SK-N-SH (cell line): ENCODE measurements around the gene CUX1. TPM values are rescaled to one million over a fixed set of nuclear protein-coding genes. Genes with fewer than 3 reads are reported as not detected.

ENCODE experiments used
- CTCF ChIA-PET: fragments of 300-600, 350-600 bp; formaldehyde crosslinking; extraction: SDS; loops from one replicate; lab custom pipeline; 2021; lab: Yijun Ruan, JAX
- POLR2A ChIA-PET: fragments of 350-600 bp; sonication (Branson Sonifier 250); formaldehyde crosslinking; extraction: SDS; loops from one replicate; lab custom pipeline; 2020; ENCODE audit warnings: antibody characterized with exemption, inconsistent platforms; lab: Yijun Ruan, JAX
- DNase-seq: peaks from one replicate; pipeline ENCODE4 v3.0.0; 2012
- H2AFZ ChIP-seq: fragments of 200-600 bp; sonication (generic); 2 replicates; pipeline ENCODE4 v1.8.1; 2016; ENCODE audit warnings: antibody characterized with exemption, mild to moderate bottlenecking, low read depth
- H3F3A ChIP-seq: fragments of 200-600 bp; sonication (generic); replicated peaks from 2 replicates; pipeline ENCODE3; 2016; ENCODE audit warnings: antibody characterized with exemption, mild to moderate bottlenecking; ENCODE audit not compliant: insufficient read depth
- H3K27ac ChIP-seq, 2 experiments: fragments of 200-500 bp in 1 of 2; fragments of 200-600 bp in 1 of 2; sonication (Bioruptor generic) in 1 of 2; sonication (generic), shearing (Covaris generic) in 1 of 2; 2 replicates each; pipeline versions ENCODE4 v1.5.1 to v1.6.1; 2014 to 2016; ENCODE audit warnings: low read depth in 2 of 2, inconsistent platforms in 1 of 2, low read length in 1 of 2, mild to moderate bottlenecking in 1 of 2, mixed read lengths in 1 of 2
- H3K27me3 ChIP-seq: fragments of 200-600 bp; sonication (generic), shearing (Covaris generic); 2 replicates; pipeline ENCODE4 v1.6.1; 2016; ENCODE audit warnings: mixed run types; ENCODE audit not compliant: insufficient read depth
- H3K36me3 ChIP-seq, 2 experiments: fragments of 200-500 bp in 1 of 2; fragments of 200-600 bp in 1 of 2; sonication (Bioruptor generic) in 1 of 2; sonication (generic) in 1 of 2; replicated peaks in 1 of 2; 2 replicates each; pipeline versions ENCODE3 to v1.5.1; 2014 to 2016; ENCODE audit warnings: low read length in 1 of 2, mild to moderate bottlenecking in 1 of 2; ENCODE audit not compliant: insufficient read depth in 2 of 2, control insufficient read depth in 1 of 2
- H3K4me1 ChIP-seq, 2 experiments: fragments of 200-500 bp in 1 of 2; fragments of 200-600 bp in 1 of 2; sonication (Bioruptor generic) in 1 of 2; sonication (generic), shearing (Covaris generic) in 1 of 2; 2 replicates each; pipeline versions ENCODE4 v1.5.1 to v1.6.1; 2014 to 2016; ENCODE audit warnings: low read depth in 1 of 2, low read length in 1 of 2, mixed run types in 1 of 2; ENCODE audit not compliant: insufficient read depth in 2 of 2, control insufficient read depth in 1 of 2
- H3K4me2 ChIP-seq: fragments of 200-600 bp; sonication (generic), shearing (Covaris generic); 2 replicates; pipeline ENCODE4 v1.6.1; 2017; ENCODE audit warnings: mixed run types
- H3K4me3 ChIP-seq, 2 experiments: fragments of 200-500 bp in 1 of 2; fragments of 200-600 bp in 1 of 2; sonication (Bioruptor generic) in 1 of 2; sonication (generic), shearing (Covaris generic) in 1 of 2; 2 replicates each; pipeline versions ENCODE4 v1.5.1 to v1.8.1; 2014 to 2016; ENCODE audit warnings: low read depth in 2 of 2, inconsistent platforms in 1 of 2, low read length in 1 of 2, mild to moderate bottlenecking in 1 of 2, mixed read lengths in 1 of 2, moderate library complexity in 1 of 2
- H3K79me2 ChIP-seq: fragments of 200-600 bp; sonication (generic); 2 replicates; pipeline ENCODE4 v1.8.1; 2017; ENCODE audit warnings: mild to moderate bottlenecking; ENCODE audit not compliant: insufficient read depth
- H3K9ac ChIP-seq: fragments of 200-600 bp; sonication (generic); 2 replicates; pipeline ENCODE4 v1.6.1; 2017; ENCODE audit warnings: mixed run types
- H3K9me2 ChIP-seq: fragments of 200-600 bp; sonication (generic); 2 replicates; pipeline ENCODE4 v1.6.1; 2017; ENCODE audit warnings: mixed run types
- H3K9me3 ChIP-seq: fragments of 200-600 bp; sonication (generic); 2 replicates; pipeline ENCODE4 v1.6.1; 2017; ENCODE audit warnings: mixed run types, mild to moderate bottlenecking, moderate library complexity
- H4K20me1 ChIP-seq: fragments of 200-600 bp; sonication (generic); 2 replicates; pipeline ENCODE4 v1.6.1; 2017; ENCODE audit warnings: mild to moderate bottlenecking, mixed run types; ENCODE audit not compliant: insufficient read depth
- ELF1 ChIP-seq: IDR thresholded peaks from 2 replicates; pipeline ENCODE4 v1.4.0; 2012
- EP300 ChIP-seq, 2 experiments: IDR thresholded peaks; 2 replicates each; pipeline versions ENCODE4 v1.4.0 to v1.6.1; 2012; ENCODE audit warnings: borderline replicate concordance in 1 of 2, low read depth in 1 of 2, low read length in 1 of 2
- EZH2phosphoT487 ChIP-seq: fragments of 200-600 bp; sonication (generic); IDR thresholded peaks from 2 replicates; pipeline ENCODE4 v1.6.1; 2017; ENCODE audit warnings: low read depth, mixed run types, mild to moderate bottlenecking, antibody characterized with exemption, moderate library complexity, borderline replicate concordance
- FOSL2 ChIP-seq: IDR thresholded peaks from 2 replicates; pipeline ENCODE4 v1.4.0; 2012; ENCODE audit warnings: low read depth, mild to moderate bottlenecking, moderate library complexity, borderline replicate concordance
- FOXJ3 ChIP-seq: sonication (generic); formaldehyde crosslinking; IDR thresholded peaks from 2 replicates; pipeline ENCODE4 v1.5.1; 2020; ENCODE audit warnings: mild to moderate bottlenecking, missing genetic modification reagents
- GATA2 ChIP-seq: sonication (generic); formaldehyde crosslinking; IDR thresholded peaks from 2 replicates; pipeline ENCODE4 v1.5.0; 2020; ENCODE audit warnings: mild to moderate bottlenecking, missing genetic modification reagents
- MXI1 ChIP-seq: IDR thresholded peaks from 2 replicates; pipeline ENCODE4 v1.6.1; 2012; ENCODE audit warnings: mild to moderate bottlenecking, low read depth, low read length, improper control_type of control experiment
- NRF1 ChIP-seq: IDR thresholded peaks from 2 replicates; pipeline ENCODE4 v1.6.1; 2012; ENCODE audit warnings: low read depth, mild to moderate bottlenecking, low read length
- RAD21 ChIP-seq: IDR thresholded peaks from 2 replicates; pipeline ENCODE4 v1.6.1; 2012; ENCODE audit warnings: mild to moderate bottlenecking, low read length
- RCOR1 ChIP-seq: fragments of 150-350 bp; IDR thresholded peaks from 2 replicates; pipeline ENCODE4 v1.6.1; 2017; ENCODE audit warnings: antibody characterized with exemption, low read length
- RXRA ChIP-seq: IDR thresholded peaks from 2 replicates; pipeline ENCODE4 v1.4.0; 2012; ENCODE audit warnings: low read depth, mild to moderate bottlenecking, borderline replicate concordance
- SMC3 ChIP-seq: IDR thresholded peaks from 2 replicates; pipeline ENCODE4 v1.6.1; 2012; ENCODE audit warnings: low read depth, low read length, improper control_type of control experiment
- TCF12 ChIP-seq: IDR thresholded peaks from 2 replicates; pipeline ENCODE4 v1.4.0; 2012
- WGBS: methylation state at CpG from one replicate; pipeline ENCODE4 v1.1.6; 2017; ENCODE audit warnings: low lambda C conversion rate; 5-methylcytosine and 5-hydroxymethylcytosine counted together
- polyA plus RNA-seq, 3 experiments: library from polyadenylated mRNA; depleted of rRNA; stranded (reverse); fragments of >200 nt; gene quantifications; 2 replicates each; pipeline ENCODE4 v1.2.3, GENCODE V29; 2012
- TF ChIP-seq, protein P1 (sequence below): IDR thresholded peaks from 2 replicates; pipeline ENCODE4; 2012
- TF ChIP-seq, protein P2 (sequence below): IDR thresholded peaks from 2 replicates; pipeline ENCODE4 v1.4.0; 2012; ENCODE audit warnings: low read depth, borderline replicate concordance
- TF ChIP-seq, protein P3 (sequence below): IDR thresholded peaks from 2 replicates; pipeline ENCODE4 v1.4.0; 2012; ENCODE audit warnings: low read depth
- TF ChIP-seq, protein P4 (sequence below): fragments of 200-600 bp; sonication (generic); IDR thresholded peaks from 2 replicates; pipeline ENCODE4 v1.6.1; 2017; ENCODE audit warnings: antibody characterized with exemption, mild to moderate bottlenecking, moderate library complexity
- TF ChIP-seq, protein P5 (sequence below): fragments of 150-350 bp; IDR thresholded peaks from 2 replicates; pipeline ENCODE4 v1.6.1; 2016; ENCODE audit warnings: mild to moderate bottlenecking, low read depth, low read length

Gene CUX1
- polyA plus RNA-seq, 1 of the 3 experiments (the other 2 are of a cell fraction), result 68.6 TPM

DNA sequence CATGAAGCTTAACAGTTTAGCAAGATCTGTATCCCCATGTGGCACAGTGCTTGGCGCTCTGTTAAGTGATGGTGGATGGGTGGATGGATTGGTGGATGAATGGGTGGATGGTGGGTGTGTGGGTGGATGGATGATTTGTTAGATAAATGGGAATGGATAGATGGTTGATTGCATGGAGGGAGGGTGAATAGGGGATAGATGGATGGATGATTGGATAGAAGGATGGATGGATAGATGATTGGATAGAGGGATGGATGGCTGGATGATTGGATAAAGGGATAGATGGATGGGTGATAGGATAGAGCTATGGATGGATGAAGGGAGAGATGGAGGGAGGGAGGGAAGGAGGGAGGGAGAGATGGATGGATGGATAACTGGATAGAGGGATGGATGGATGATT is 229.7 kb downstream of the CUX1 start:
- ChIA-PET POLR2A (no interaction called here), CTCF (interaction anchor here (1.1 to 2.2 kb wide), 2 partner anchors 190 to 504 kb away, joined by 3 to 12 read pairs; no protein-coding TSS in a partner anchor)
- Histone ChIP-seq H3K27ac (peak overlapping the region in 1 of 2 experiments; percentile 97; a peak in 1 of 4 replicates), H3K79me2 (peaks cover 35% of the 10 kb centered on the region; the same call in 1 of the 2 replicates), H3K4me3 (no peak overlapping the region), H3K4me2 (no peak overlapping the region), H3K4me1 (peaks cover 27 to 33% of the 10 kb centered on the region in 2 experiments), H3K27me3 (no peaks in the 10 kb centered on the region), H2AFZ (no peak overlapping the region), H4K20me1 (peaks cover 19% of the 10 kb centered on the region), H3K9me3 (no peaks in the 10 kb centered on the region), H3K9ac (no peak overlapping the region), H3F3A (peaks cover 26% of the 10 kb centered on the region), H3K36me3 (no peaks in the 10 kb centered on the region), H3K9me2 (no peaks in the 10 kb centered on the region)
- TF ChIP-seq GATA2 (CRISPR knock-in tag) (no peak), FOSL2 (no peak), TCF12 (no peak), RAD21 (no peak), NRF1 (no peak), SMC3 (no peak), EP300 (IDR thresholded peaks at IDR 0.05; ENCODE audit: borderline replicate concordance in 1 of 2, low read depth in 1 of 2, low read length in 1 of 2) (no peak), FOXJ3 (CRISPR knock-in tag) (no peak), ELF1 (no peak), EZH2phosphoT487 (no peak), RCOR1 (no peak), RXRA (no peak), MXI1 (no peak)
- TF ChIP-seq, protein P1, sequence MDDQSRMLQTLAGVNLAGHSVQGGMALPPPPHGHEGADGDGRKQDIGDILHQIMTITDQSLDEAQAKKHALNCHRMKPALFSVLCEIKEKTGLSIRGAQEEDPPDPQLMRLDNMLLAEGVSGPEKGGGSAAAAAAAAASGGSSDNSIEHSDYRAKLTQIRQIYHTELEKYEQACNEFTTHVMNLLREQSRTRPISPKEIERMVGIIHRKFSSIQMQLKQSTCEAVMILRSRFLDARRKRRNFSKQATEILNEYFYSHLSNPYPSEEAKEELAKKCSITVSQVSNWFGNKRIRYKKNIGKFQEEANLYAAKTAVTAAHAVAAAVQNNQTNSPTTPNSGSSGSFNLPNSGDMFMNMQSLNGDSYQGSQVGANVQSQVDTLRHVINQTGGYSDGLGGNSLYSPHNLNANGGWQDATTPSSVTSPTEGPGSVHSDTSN, result no peak
- TF ChIP-seq, protein P2, sequence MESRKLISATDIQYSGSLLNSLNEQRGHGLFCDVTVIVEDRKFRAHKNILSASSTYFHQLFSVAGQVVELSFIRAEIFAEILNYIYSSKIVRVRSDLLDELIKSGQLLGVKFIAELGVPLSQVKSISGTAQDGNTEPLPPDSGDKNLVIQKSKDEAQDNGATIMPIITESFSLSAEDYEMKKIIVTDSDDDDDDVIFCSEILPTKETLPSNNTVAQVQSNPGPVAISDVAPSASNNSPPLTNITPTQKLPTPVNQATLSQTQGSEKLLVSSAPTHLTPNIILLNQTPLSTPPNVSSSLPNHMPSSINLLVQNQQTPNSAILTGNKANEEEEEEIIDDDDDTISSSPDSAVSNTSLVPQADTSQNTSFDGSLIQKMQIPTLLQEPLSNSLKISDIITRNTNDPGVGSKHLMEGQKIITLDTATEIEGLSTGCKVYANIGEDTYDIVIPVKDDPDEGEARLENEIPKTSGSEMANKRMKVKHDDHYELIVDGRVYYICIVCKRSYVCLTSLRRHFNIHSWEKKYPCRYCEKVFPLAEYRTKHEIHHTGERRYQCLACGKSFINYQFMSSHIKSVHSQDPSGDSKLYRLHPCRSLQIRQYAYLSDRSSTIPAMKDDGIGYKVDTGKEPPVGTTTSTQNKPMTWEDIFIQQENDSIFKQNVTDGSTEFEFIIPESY, result no peak
- TF ChIP-seq, protein P3, sequence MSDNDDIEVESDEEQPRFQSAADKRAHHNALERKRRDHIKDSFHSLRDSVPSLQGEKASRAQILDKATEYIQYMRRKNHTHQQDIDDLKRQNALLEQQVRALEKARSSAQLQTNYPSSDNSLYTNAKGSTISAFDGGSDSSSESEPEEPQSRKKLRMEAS, result no peak
- TF ChIP-seq, protein P4, sequence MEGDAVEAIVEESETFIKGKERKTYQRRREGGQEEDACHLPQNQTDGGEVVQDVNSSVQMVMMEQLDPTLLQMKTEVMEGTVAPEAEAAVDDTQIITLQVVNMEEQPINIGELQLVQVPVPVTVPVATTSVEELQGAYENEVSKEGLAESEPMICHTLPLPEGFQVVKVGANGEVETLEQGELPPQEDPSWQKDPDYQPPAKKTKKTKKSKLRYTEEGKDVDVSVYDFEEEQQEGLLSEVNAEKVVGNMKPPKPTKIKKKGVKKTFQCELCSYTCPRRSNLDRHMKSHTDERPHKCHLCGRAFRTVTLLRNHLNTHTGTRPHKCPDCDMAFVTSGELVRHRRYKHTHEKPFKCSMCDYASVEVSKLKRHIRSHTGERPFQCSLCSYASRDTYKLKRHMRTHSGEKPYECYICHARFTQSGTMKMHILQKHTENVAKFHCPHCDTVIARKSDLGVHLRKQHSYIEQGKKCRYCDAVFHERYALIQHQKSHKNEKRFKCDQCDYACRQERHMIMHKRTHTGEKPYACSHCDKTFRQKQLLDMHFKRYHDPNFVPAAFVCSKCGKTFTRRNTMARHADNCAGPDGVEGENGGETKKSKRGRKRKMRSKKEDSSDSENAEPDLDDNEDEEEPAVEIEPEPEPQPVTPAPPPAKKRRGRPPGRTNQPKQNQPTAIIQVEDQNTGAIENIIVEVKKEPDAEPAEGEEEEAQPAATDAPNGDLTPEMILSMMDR, result no peak
- TF ChIP-seq, protein P5, sequence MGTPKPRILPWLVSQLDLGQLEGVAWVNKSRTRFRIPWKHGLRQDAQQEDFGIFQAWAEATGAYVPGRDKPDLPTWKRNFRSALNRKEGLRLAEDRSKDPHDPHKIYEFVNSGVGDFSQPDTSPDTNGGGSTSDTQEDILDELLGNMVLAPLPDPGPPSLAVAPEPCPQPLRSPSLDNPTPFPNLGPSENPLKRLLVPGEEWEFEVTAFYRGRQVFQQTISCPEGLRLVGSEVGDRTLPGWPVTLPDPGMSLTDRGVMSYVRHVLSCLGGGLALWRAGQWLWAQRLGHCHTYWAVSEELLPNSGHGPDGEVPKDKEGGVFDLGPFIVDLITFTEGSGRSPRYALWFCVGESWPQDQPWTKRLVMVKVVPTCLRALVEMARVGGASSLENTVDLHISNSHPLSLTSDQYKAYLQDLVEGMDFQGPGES, result no peak
- DNase-seq, result no peak
- WGBS, result 97% methylated on average over 1 of the region's 1 CpG
